Measurements from ENCODE around the gene DARS1.

DARS1 gene

DNA sequence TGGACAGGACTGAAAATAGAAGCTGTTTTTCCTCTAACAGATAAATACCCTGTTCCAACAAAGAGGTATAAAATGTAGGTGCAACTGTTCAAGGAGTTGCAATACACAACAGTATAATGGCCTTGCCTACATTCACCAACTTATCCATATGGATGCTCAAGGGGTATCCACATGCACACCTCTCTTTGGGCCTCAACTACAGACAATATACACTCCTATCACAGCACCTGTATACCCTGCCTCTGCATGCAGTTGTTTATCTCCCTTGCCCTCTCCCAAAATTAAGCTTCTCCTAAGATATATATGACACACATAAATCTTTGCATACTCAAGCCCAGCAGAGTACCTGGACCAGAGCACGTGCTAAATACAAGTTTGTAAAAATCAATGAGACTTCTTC is 37.3 kb downstream of the DARS1 start:
- no peak for DNase-seq (ENCODE audit: extremely low read depth in 1 of 2, low read depth in 1 of 2)

DNA sequence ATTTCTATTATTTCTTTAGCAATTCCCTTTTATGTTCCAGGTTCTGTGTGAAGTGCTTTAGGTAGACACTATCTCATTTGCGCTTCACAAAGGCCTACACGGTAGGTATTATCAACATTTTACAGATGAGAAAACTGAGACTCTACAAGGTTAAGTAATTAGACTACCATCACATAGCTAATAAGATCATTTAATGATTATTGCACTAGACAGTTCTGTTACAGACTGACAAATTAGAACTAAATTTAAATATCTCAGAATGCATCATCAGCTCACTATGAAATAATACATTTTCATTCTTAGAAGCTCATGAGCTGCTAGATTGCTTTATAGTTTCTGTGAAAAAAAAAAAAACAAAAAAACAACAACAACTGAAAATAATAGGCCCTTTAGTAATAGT is 37.9 kb downstream of the DARS1 start:
- DNase-seq (ENCODE audit: extremely low read depth in 1 of 2, low read depth in 1 of 2) = no peak

DNA sequence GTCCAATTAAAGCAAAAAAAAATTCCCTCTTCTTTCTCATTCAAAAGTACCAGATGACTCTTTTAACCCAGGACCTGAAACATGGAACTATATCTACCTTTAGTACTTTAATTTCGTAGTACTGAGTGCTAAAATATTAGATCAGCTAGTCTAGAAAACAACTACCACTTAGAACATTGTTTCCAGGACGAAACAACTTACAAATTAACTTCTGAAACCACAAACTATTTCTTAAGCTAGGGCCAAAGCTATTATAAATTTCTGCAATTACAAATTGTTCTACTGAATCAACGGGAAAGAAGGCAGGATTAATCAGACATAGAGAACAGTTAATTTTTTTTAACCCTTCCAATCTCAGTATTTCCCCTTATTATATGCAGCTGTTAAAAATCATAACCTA is 39.9 kb downstream of the DARS1 start:
- no peak for DNase-seq (ENCODE audit: extremely low read depth in 1 of 2, low read depth in 1 of 2)

DNA sequence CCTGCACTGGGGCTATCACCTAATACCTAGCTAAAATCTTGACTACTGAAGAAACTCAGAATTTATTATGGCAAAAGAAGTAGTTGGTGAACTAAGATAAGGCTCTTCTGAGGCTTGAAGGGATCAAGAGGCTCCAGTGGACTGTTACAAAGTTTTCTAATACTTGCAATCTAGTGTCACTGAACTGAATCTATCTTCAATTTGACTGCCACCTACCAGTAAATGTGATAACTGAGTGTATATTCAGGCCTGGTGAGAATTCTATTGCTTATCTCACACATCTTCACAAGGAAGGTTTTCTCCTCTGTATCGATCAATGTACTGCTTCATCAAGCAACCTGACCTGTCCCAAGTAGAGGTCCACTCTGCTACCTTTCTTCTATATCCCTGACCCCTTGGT is 40.8 kb downstream of the DARS1 start:
- DNase-seq (ENCODE audit: extremely low read depth in 1 of 2, low read depth in 1 of 2) = no peak

DNA sequence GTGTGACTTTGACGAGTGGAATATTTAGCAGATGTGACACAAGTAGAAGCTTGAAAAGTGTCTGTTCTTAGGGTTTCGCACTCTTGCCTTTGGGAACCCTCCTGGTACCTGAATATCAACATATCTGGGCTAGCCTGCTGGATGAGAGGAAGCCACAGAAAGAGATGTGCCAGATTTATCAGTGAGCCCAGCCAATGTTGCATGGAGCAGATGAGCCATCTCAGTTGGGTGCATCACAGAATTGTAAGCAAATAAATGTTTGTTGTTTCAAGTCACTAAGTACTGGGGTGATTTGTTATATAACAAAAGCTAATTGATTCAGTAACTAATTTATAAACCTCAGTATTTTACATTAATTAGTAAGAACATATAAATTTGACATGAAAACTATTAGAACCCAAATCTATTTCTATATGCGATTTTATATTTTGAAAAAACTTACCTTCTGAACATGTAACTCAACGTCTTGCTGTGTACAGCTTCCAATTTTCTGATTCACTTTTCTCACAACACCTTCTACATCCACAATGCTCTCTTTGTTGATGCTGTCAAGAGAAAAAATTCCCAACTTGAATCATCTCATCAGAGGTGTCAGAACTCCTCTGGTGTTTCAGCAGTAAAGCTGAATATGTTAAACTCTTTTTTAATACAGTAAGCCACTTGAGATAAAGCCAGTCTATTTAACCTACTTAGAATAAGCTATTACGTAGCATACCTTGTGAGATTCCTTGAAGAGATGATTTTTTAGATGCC is 42.3 kb downstream of the DARS1 start:
- no peak for DNase-seq (ENCODE audit: extremely low read depth in 1 of 2, low read depth in 1 of 2)

DNA sequence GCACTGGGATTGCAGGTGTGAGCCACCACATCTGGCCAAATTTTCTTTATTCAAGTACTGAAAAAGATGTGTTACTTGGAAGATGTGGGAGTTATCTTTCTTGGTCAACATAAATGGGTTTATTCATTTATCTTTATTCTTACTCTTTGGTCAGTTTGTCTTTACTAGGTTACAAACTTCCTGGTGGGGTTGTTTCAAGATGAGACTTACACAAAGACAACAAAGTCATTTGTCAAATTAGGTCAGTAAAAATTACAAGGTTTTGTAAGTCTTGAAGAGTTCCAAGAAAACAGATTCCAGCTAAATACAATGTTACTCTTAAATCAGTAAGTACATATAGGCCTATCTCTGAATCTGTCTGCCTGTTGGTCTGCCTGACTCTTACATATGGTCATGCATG is 48.9 kb downstream of the DARS1 start:
- no peak for DNase-seq (ENCODE audit: extremely low read depth in 1 of 2, low read depth in 1 of 2)

DNA sequence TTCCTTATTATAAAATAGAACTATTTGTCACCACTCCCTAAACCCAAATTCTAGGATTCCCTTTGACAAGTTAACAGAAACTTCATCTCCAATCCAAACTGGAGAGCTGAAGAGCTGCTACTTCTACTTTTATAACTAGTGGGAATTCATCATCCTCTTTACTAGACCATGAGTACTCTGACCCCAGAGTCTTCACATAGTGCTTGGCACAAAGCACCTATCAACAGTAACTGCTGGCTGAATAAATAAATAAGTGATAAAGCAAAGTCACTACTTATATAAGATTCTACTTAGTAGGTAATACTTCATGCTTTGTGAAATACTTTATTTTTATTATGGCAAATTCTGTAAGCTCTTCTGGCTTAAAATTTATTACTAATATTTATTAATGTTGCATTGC is 49.5 kb downstream of the DARS1 start:
- DNase-seq (ENCODE audit: extremely low read depth in 1 of 2, low read depth in 1 of 2) = no peak

DNA sequence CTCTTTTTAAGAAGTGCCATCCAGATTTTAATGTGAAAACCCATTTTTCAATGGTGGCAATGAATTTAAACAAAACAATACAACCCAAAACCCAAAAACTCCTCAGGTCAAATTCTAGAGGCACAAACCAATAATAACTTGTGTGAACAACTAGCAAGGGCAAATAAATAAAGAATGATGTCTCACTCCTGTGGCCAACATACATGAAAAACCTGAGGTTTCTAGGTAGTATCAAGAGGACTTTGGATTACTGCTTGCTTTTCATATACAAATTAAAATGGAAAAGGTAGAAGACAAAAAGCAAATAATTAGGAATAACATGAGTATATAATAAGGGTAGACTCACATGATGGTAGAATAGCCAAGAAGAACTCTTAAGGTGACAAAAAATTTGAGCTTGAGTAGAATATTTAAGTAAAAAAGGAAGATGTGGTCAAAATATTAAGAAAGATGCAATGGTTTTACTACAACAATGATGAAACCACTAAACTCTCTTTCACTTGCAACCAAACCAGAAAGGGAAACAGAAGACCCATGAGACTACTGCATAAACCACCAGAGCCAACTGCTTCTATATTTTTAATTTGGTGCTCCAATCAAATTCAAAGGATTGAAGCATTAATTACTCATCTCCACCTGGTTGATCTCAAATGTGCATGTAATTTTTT is 53.5 kb downstream of the DARS1 start:
- DNase-seq (ENCODE audit: extremely low read depth in 1 of 2, low read depth in 1 of 2) = no peak

DNA sequence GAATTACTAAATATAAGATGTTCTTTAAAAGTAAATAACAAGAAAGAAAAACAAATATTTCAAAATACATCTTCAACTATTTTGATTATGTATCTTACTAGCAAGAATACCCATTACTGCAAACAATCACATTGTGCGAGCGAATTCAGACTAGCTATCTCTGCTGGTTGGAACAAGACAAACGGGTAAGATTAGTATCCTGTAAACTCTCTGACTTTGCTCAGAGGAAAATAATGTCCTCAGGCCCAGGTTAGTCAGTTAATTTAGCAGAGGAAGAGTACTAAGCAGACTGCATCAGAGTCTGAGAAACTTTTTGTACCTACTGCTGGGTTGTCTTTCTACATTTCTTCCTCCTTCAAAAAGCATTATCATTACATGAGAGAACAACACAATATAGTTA is 58.8 kb downstream of the DARS1 start:
- DNase-seq (ENCODE audit: extremely low read depth in 1 of 2, low read depth in 1 of 2) = no peak

DNA sequence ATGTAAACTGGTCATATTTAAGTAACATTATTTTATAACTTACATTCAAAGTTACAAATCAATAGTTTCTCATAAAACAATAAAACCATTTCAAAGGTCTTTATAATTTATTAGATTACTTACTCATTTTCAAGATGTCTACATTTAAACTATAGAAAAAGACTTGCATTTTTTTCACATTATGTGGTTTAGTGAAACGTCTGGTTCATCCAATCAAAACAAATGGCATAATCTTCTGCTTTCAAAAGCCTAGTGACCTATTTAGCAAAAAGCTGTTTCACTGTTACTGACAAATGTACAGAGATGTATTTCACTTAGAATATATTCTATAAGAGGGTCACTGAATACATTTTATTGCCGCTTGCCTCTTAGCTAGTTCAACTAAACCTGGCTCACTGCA is 59.9 kb downstream of the DARS1 start:
- DNase-seq (ENCODE audit: extremely low read depth in 1 of 2, low read depth in 1 of 2) = no peak

DNA sequence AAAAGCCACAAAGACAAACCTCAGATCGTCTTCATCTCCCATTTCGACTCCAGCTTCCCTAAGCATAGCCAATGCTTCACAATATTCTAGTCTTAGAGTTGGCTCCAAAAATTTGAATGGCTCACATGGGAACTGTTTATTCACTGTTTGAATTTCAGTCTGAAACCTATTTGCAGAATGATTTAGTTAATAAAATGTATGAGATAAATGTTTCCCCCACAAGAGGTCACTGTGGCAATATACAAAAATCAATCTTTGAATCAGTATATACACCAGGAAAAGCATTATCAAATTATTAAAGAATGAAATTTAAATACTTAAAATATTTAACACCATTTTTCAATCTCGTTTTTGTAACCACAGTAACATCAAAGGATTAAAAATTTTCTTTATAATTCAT is 69.2 kb downstream of the DARS1 start:
- no peak for DNase-seq (ENCODE audit: extremely low read depth in 1 of 2, low read depth in 1 of 2)

DNA sequence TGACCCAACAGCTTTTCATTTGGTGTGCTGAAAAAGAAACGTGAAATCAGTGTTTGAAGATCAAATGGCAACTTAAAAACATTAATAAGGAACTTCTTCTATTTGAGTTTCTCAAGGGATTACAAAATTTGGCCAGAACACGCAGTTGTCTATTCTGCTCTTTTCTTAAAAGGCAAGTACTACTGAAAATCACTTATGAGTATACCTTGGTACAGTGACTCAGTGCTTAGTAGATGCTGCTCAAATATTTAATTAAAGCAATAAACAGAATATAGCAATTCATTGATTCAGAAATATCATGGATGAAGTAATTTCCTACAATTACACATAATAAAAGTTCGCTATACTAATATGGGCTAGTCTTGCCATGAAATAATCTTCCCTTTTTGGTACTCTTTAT is 70.9 kb downstream of the DARS1 start:
- no peak for DNase-seq (ENCODE audit: extremely low read depth in 1 of 2, low read depth in 1 of 2)

DNA sequence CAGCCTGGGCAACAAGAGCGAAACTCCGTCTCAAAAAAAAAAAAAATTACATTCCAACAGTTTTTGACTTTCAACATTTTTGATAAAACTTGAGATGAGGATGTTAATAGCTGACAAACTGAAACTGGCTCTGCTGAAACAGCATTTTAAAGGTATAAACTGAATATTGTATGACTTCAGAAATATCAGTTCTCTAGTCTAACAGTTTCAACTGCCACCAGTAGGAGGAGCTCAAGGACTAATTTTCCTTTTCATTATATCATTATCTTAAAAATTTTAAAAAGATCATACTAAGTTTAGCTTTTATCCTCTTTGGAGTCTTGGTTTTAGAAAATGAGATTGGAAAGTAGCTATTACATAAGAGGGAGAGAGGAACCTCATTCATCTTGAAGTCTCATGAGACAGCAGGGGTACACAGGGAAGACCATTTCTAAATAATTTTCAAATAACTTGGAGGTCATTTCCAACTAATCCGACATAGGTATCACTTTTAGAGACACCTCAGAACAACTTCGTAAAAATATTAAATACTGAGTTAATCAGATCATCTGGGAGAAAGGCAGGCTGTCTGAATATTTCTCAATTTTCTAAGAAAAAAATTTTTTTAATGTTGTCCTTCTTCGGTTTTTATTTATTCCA is 71.6 kb downstream of the DARS1 start:
- no peak for DNase-seq (ENCODE audit: extremely low read depth in 1 of 2, low read depth in 1 of 2)

DNA sequence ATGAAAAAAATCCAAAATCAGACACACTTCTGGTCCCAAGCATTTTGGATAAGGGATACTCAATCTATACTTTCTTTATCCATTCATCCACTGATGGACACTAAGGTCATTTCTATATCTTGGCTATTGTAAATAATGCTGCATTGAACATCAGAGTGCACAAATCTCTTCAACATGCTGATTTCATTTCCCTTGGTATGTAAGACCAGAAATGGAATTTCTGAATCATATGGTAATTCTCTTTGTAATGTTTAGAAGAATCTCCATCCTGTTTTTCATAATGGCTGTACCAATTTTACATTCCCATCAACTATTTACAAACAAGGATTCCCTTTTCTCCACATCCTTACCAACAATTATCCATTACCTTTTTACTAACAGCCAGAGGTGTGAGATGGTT is 75.5 kb downstream of the DARS1 start:
- DNase-seq (ENCODE audit: extremely low read depth in 1 of 2, low read depth in 1 of 2) = no peak

DNA sequence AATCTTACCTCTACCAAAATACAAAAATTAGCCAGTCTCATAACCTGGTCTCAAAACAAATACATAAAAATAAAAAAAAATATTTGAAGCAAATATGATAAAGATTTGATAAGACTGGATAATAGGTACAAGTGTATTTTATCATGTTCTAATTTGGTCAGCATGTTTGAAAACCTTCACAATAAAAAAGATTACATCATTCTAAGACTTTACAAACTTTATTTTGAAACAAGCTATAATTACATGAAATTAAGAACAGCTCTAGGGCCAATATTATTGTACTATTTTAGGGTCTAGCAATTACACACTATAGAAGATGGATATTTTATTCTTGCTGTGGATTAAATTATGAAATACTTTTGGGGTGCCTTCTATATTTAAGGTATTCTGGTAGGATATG is 79.7 kb downstream of the DARS1 start:
- no peak for DNase-seq (ENCODE audit: extremely low read depth in 1 of 2, low read depth in 1 of 2)

DNA sequence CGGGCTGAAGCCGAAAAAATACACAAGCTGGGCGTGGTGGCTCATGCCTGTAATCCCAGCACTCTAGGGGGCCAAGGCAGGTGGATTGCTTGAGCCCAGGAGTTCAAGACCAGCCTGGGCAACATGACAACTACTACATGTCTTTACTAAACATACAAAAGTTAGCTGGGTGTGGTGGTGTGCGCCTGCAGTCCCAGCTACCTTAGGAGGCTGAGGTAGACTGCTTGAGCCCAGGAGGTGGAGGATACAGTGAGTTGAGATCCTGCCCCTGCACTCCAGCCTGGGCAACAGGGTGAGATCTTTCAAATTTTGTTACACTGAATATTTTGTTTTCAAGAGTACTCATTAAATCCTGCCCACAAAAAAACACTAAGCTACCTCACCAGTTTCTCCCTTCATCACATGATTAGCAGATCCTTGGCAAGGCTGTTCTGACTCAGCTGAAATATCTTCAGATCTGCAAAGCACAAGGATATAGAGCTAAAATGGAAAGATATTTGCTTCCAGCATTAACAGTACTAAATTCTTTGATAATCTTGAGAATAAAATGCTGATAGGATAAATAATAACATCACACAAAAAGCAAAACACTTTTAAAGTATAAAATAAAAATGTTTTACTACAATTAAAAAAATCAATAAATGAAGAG is 81.0 kb downstream of the DARS1 start:
- no peak for DNase-seq (ENCODE audit: extremely low read depth in 1 of 2, low read depth in 1 of 2)

DNA sequence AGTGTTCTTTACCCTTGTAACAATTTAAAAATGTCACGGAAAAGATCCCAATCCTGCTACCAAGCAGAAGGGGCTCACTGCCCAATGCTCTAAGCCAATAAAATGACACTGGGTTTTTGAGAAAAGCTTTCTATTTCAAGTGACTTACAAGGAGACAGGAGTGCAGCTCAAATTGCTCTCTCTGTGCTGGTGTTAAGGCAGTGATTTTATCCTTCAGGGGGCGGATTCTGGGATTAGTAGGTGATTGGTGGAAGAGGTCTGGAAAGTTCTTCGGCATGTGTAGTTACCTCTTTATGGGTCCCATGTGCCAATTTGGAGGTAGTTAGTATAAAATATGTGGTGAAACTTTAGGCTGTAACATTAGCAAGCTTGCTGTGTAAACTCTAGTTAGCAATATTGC is 81.8 kb downstream of the DARS1 start:
- DNase-seq (ENCODE audit: extremely low read depth in 1 of 2, low read depth in 1 of 2) = no peak

DNA sequence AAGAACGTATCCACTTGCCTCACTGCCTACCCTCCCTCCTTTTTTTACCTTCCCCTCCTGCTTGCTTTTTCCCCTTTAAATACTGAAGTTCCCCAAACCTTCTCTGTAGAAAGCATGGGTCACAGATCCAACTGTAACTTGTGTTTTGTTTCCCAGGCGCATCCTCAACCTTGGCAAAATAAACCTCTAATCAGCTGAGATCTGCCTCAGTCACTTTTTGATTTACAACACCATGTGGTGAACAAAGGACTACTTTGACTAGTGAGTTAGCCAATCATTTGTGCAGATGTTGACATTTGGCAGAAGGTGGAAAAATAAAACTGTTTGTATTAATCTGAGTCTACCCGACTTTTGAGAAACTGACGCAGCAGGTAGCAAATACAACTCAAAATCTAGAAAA is 85.9 kb downstream of the DARS1 start:
- DNase-seq (ENCODE audit: extremely low read depth in 1 of 2, low read depth in 1 of 2) = no peak

DNA sequence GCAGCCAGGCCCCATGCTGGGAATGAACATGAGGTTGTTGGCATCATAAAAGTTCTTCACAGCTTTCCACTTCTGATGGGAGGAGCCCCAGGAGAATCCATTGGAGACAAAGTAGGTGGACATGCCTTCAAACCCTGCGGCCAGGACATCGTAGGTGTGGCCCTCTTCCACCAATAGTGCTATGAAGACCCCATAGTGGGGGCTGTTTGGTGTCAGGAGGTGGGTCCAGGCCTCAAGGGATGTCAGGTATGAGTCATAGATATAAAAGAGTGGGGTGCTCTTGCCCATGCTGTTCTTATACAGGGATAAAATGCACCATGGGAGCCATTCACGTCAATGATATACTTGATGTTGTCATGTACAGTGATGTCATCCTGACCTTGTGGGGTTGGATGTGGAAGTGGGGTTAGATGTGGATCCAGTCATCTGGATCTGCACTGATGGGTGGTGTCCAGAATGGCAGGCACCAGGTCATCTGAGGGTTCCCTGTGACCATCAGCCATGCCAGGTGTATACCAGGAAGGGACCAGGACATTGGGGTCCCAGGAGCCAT is 87.1 kb downstream of the DARS1 start:
- DNase-seq (ENCODE audit: extremely low read depth in 1 of 2, low read depth in 1 of 2) = no peak

DNA sequence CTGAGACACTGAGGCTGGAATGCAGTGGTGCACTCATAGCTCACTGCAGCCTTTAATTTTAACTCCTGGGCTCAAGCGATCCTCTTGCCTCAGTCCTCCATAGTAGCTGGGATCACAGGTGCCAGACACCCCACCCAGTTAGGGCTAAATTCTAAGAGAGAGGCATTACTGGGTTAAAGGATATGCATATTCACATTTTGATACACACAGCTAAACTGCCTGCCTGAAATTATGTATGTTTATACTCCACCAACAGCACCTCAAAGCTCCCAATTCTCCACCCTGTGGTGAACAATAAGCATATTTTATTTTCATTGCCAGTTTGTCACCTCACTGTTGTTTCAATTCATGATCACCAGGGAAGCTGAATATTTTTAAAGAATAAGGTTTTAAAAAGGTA is 90.5 kb downstream of the DARS1 start:
- no peak for DNase-seq (ENCODE audit: extremely low read depth in 1 of 2, low read depth in 1 of 2)

DNA sequence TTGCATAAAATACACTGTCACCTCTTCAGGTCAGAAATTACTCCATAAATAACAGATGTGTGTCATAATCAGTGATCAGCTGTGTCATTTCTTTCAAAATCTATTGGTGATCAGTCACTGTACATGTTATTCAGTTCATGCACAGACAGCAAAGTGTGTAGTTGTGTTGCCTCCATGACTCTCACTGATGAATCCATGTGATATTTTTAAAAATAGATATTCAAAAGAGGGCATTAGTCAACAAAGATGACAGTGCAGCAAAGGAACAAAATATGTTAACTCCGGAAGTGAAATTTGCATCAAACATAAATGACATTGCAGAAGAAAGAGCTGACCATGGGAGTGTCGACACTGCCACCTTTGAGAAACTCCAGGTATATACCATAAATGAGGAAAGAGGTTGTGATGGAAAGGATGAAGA is 92.0 kb downstream of the DARS1 start:
- DNase-seq (ENCODE audit: extremely low read depth in 1 of 2, low read depth in 1 of 2) = no peak

DNA sequence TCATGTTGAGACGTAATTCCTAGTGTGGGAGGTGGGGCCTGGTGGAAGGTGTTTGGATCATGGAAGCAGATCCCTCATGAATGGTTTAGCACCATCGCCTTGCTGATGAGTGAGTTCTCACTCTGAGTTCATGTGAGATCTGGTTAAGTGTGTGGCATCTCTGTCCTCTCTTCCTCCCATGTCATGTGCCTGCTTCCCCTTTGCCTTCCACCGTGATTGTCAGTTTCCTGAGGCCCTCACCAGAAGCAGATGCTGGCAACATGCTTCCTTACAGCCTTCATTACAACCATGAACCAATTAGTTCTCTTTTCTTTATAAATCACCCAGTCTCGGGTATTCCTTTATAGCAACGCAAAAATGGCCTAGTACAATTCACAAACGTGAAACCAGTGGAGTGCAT is 94.6 kb downstream of the DARS1 start:
- DNase-seq (ENCODE audit: extremely low read depth in 1 of 2, low read depth in 1 of 2) = no peak
